Measurements from ENCODE around the gene GRAMD4. TPM values are rescaled to one million over a fixed set of nuclear protein-coding genes. Genes with fewer than 3 reads are reported as not detected.
A peak's percentile ranks its signal among the peaks of the same experiment; 100 is the strongest.

GRAMD4 gene
- total RNA-seq, 1 donor from 2014 or later, result 58.1 TPM

DNA sequence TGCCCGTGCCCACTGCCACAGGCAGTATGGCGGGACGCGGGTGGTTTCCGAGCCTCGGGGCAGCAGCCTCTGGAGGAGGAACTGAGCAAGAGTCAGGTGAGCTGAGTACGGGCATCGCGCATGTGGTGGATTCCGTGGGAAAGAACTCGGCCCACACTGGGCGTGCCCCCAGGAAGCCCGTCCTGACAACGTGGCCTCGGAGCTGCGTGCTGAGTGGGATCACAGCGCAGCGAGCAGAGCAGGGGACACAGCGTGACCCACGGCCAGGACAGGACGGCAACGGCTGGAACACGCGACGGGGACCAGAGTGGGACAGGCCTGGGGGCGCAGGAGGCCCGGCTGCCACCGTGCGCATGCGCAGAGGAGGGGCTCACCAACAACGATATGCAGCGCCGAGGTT, 81.1 kb downstream of the GRAMD4 start:
- H3K4me3 ChIP-seq, result no peak overlapping the region
- no peak overlapping the region for H3K27ac ChIP-seq
- H3K9me3 ChIP-seq, result no peaks in the 10 kb centered on the region
- no peaks in the 10 kb centered on the region for H3K27me3 ChIP-seq (ENCODE audit: low read depth)
- TF ChIP-seq, protein P1, sequence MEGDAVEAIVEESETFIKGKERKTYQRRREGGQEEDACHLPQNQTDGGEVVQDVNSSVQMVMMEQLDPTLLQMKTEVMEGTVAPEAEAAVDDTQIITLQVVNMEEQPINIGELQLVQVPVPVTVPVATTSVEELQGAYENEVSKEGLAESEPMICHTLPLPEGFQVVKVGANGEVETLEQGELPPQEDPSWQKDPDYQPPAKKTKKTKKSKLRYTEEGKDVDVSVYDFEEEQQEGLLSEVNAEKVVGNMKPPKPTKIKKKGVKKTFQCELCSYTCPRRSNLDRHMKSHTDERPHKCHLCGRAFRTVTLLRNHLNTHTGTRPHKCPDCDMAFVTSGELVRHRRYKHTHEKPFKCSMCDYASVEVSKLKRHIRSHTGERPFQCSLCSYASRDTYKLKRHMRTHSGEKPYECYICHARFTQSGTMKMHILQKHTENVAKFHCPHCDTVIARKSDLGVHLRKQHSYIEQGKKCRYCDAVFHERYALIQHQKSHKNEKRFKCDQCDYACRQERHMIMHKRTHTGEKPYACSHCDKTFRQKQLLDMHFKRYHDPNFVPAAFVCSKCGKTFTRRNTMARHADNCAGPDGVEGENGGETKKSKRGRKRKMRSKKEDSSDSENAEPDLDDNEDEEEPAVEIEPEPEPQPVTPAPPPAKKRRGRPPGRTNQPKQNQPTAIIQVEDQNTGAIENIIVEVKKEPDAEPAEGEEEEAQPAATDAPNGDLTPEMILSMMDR (IDR thresholded peaks at IDR 0.05), result no peak
- peaks cover 95% of the 10 kb centered on the region for H3K36me3 ChIP-seq
- intact Hi-C loops (cut with DNase I), result no loop called here
- ATAC-seq (peak in 1 of 2 donors; percentile 24), DNase-seq (no peak)
- no peaks in the 10 kb centered on the region for H3K4me1 ChIP-seq

DNA sequence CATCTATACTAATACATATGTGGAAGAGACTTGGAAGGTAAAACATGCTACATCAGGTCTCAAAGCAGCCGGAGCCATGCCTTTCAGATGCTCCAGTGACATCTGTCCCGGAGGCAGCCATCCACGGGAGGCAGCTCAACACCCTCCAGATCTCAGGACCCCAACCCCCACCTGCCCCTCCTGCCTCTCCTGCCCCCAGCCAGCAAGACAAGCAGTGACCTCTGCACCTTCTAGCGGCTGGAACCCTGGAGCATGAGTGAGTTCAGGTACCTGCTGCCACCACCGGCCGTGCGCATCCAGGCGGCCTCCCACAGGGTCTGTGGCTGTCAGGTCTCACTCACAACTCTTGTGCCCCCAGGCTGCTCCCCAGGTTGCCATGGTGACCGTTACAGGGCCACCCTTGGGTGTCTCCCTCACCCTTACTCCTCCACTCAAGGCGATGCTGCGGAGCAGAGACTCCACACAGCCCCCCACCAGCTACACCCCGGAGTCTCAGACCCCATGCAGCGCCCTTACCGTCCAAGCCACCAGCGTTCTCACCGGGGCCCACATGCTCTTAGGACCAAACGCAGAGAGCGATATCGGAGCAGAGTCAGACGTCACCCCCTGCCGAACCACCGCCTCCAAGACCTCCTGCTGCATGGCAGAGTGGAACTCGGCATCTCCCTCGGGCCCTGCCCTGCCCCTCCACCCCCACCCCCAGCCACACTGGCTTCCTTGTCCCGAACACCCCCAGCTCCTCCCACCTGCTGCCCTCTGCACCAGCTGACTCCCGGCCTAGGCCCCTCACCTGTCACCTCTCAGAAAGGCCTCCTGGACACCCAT, 83.2 kb downstream of the GRAMD4 start:
- no peaks in the 10 kb centered on the region for H3K27me3 ChIP-seq (ENCODE audit: low read depth)
- no peak for DNase-seq
- no peak overlapping the region for H3K4me3 ChIP-seq
- H3K9me3 ChIP-seq, result no peaks in the 10 kb centered on the region
- no peak for ATAC-seq
- intact Hi-C loops (cut with DNase I), result no loop called here
- peaks cover 95% of the 10 kb centered on the region for H3K36me3 ChIP-seq
- TF ChIP-seq, protein P1 (IDR thresholded peaks at IDR 0.05), result no peak
- no peak overlapping the region for H3K27ac ChIP-seq
- H3K4me1 ChIP-seq, result no peaks in the 10 kb centered on the region

DNA sequence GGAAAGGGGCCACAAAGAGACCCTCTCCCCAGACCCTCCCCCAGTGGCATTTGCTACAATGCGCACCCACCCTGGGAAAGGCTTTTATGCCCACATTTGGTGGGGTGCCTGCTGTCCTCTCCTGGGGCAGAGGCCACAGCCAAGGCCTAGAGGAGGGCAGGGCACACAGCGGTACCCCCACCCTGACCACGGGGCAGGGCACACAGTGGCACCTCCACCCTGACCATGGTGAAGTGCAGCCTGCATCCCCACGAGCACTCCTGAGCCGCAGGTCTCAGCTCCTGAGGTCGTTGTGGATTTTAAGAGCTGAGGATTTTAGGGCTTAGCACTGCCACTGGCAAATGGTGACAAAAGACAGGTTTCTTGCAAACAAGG, 83.8 kb downstream of the GRAMD4 start:
- no peak overlapping the region for H3K27ac ChIP-seq
- H3K4me1 ChIP-seq, result no peaks in the 10 kb centered on the region
- no peak for ATAC-seq
- H3K27me3 ChIP-seq (ENCODE audit: low read depth), result no peaks in the 10 kb centered on the region
- DNase-seq, result no peak
- no peak overlapping the region for H3K4me3 ChIP-seq
- TF ChIP-seq, protein P1 (IDR thresholded peaks at IDR 0.05), result no peak
- peaks cover 95% of the 10 kb centered on the region for H3K36me3 ChIP-seq
- H3K9me3 ChIP-seq, result no peaks in the 10 kb centered on the region
- intact Hi-C loops (cut with DNase I), result no loop called here

DNA sequence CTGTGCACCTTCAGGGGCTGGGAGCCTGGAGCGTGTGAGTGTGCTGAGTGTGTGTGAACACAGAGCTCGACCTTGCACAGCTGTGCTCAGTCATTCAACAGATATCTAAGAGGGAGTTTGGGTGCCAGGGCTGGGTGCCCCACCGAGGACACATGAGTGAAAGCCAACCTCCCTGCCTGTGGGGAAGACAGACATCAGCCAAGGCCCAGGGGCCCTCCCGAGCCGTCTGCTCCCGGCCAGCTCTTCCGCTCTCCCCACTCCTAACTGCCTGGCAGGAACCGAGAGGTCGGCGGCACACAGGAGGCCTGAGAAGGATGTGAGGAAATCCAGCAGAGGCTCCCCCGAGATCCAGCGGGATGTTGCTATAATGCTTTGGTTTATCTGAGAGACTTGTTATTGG, 85.9 kb downstream of the GRAMD4 start:
- TF ChIP-seq, protein P1 (IDR thresholded peaks at IDR 0.05), result no peak
- H3K4me3 ChIP-seq, result no peak overlapping the region

DNA sequence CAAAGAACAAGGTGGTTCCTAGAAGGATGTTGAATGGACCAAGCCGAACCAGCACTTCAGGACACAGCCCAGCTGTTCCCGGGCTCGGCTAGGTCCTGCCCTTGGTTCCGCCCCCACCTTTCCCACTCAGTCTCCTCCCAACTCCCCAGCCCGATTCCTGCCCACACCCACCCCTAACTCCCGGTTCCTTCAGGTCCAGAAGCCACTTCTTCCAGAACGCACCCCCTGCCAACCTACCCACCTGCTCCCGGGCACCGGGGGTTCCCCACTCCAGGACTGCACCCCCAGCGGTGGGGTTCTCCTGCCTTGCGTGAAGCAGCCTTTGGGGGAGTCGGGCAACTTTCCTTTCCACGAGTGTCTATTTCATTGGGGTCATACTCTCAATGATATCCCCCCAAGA, 87.1 kb downstream of the GRAMD4 start:
- peaks cover 98% of the 10 kb centered on the region for H3K36me3 ChIP-seq
- H3K4me1 ChIP-seq, result no peaks in the 10 kb centered on the region
- DNase-seq (no peak), ATAC-seq (no peak)
- TF ChIP-seq, protein P1 (IDR thresholded peaks at IDR 0.05), result no peak
- no peaks in the 10 kb centered on the region for H3K9me3 ChIP-seq
- intact Hi-C loops (cut with DNase I), result no loop called here
- no peaks in the 10 kb centered on the region for H3K27me3 ChIP-seq (ENCODE audit: low read depth)
- no peak overlapping the region for H3K4me3 ChIP-seq
- H3K27ac ChIP-seq, result no peak overlapping the region

More for the DNA sequence above, 85.9 kb downstream of the GRAMD4 start:
- H3K9me3 ChIP-seq, result no peaks in the 10 kb centered on the region
- no peak overlapping the region for H3K27ac ChIP-seq
- H3K4me1 ChIP-seq, result no peaks in the 10 kb centered on the region
- H3K27me3 ChIP-seq (ENCODE audit: low read depth), result no peaks in the 10 kb centered on the region
- peaks cover 95% of the 10 kb centered on the region for H3K36me3 ChIP-seq
- intact Hi-C loops (cut with DNase I), result no loop called here
- DNase-seq, result no peak
- no peak for ATAC-seq
